Measurements from ENCODE around the gene DDX54. TPM values are rescaled to one million over a fixed set of nuclear protein-coding genes. Genes with fewer than 3 reads are reported as not detected.

The DDX54 gene
- total RNA-seq, 1 donor = 40.2 TPM

GRCh38 chr12:113167868-113168267 is 17.4 kb downstream of the DDX54 start:
- H3K9me3 ChIP-seq (ENCODE audit: low read depth, low read length) = no peaks in the 10 kb centered on the region
- H3K36me3 ChIP-seq (ENCODE audit: insufficient read depth, low read length) = peaks cover 64% of the 10 kb centered on the region
- H3K4me1 ChIP-seq (ENCODE audit: insufficient read depth, low read length) = no peaks in the 10 kb centered on the region
- H2AFZ ChIP-seq (ENCODE audit: low read length) = no peak overlapping the region
- H3K79me2 ChIP-seq (ENCODE audit: insufficient read depth, low read length) = no peaks in the 10 kb centered on the region
- H3K4me3 ChIP-seq (ENCODE audit: insufficient read depth, low read length) = no peak overlapping the region
- DNase-seq (ENCODE audit: insufficient read length, low spot score, missing footprints) = peak; percentile 60
- TF ChIP-seq, protein P1, sequence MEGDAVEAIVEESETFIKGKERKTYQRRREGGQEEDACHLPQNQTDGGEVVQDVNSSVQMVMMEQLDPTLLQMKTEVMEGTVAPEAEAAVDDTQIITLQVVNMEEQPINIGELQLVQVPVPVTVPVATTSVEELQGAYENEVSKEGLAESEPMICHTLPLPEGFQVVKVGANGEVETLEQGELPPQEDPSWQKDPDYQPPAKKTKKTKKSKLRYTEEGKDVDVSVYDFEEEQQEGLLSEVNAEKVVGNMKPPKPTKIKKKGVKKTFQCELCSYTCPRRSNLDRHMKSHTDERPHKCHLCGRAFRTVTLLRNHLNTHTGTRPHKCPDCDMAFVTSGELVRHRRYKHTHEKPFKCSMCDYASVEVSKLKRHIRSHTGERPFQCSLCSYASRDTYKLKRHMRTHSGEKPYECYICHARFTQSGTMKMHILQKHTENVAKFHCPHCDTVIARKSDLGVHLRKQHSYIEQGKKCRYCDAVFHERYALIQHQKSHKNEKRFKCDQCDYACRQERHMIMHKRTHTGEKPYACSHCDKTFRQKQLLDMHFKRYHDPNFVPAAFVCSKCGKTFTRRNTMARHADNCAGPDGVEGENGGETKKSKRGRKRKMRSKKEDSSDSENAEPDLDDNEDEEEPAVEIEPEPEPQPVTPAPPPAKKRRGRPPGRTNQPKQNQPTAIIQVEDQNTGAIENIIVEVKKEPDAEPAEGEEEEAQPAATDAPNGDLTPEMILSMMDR (IDR thresholded peaks at IDR 0.05; ENCODE audit: extremely low read depth, low read depth, low read length) = no peak
- H3K27me3 ChIP-seq (ENCODE audit: insufficient read depth, low read length) = no peaks in the 10 kb centered on the region
- H3K27ac ChIP-seq (ENCODE audit: low read depth, low read length) = no peak overlapping the region
- no peak overlapping the region for H3K4me2 ChIP-seq (ENCODE audit: insufficient read depth, low read length)
- H4K20me1 ChIP-seq (ENCODE audit: insufficient read depth, low read length) = peaks cover 6% of the 10 kb centered on the region

GRCh38 chr12:113165521-113166450 is 19.5 kb downstream of the DDX54 start:
- peaks cover 51% of the 10 kb centered on the region for H3K36me3 ChIP-seq (ENCODE audit: insufficient read depth, low read length)
- peaks cover 10% of the 10 kb centered on the region for H4K20me1 ChIP-seq (ENCODE audit: insufficient read depth, low read length)
- H3K27me3 ChIP-seq (ENCODE audit: insufficient read depth, low read length) = no peaks in the 10 kb centered on the region
- DNase-seq (ENCODE audit: insufficient read length, low spot score, missing footprints) = peak; percentile 62
- H3K4me1 ChIP-seq (ENCODE audit: insufficient read depth, low read length) = peaks cover 4% of the 10 kb centered on the region
- no peak overlapping the region for H3K4me2 ChIP-seq (ENCODE audit: insufficient read depth, low read length)
- H3K79me2 ChIP-seq (ENCODE audit: insufficient read depth, low read length) = no peaks in the 10 kb centered on the region
- H3K4me3 ChIP-seq (ENCODE audit: insufficient read depth, low read length) = no peak overlapping the region
- H3K9me3 ChIP-seq (ENCODE audit: low read depth, low read length) = no peaks in the 10 kb centered on the region
- TF ChIP-seq, protein P1 (IDR thresholded peaks at IDR 0.05; ENCODE audit: extremely low read depth, low read depth, low read length) = no peak
- H2AFZ ChIP-seq (ENCODE audit: low read length) = no peak overlapping the region
- no peak overlapping the region for H3K27ac ChIP-seq (ENCODE audit: low read depth, low read length)

GRCh38 chr12:113164014-113164413 is 21.3 kb downstream of the DDX54 start:
- Histone ChIP-seq H3K79me2 (ENCODE audit: insufficient read depth, low read length) (no peaks in the 10 kb centered on the region), H3K4me2 (ENCODE audit: insufficient read depth, low read length) (no peak overlapping the region), H3K27ac (ENCODE audit: low read depth, low read length) (no peak overlapping the region), H3K4me1 (ENCODE audit: insufficient read depth, low read length) (peaks cover 4% of the 10 kb centered on the region), H3K9me3 (ENCODE audit: low read depth, low read length) (no peaks in the 10 kb centered on the region), H4K20me1 (ENCODE audit: insufficient read depth, low read length) (peaks cover 13% of the 10 kb centered on the region), H3K4me3 (ENCODE audit: insufficient read depth, low read length) (no peak overlapping the region), H3K36me3 (ENCODE audit: insufficient read depth, low read length) (peaks cover 50% of the 10 kb centered on the region), H2AFZ (ENCODE audit: low read length) (no peak overlapping the region), H3K27me3 (ENCODE audit: insufficient read depth, low read length) (no peaks in the 10 kb centered on the region)
- TF ChIP-seq, protein P1 (IDR thresholded peaks at IDR 0.05; ENCODE audit: extremely low read depth, low read depth, low read length) = no peak
- peak; percentile 38 for DNase-seq (ENCODE audit: insufficient read length, low spot score, missing footprints)

GRCh38 chr12:113163030-113163360 is 22.3 kb downstream of the DDX54 start:
- H3K4me1 ChIP-seq (ENCODE audit: insufficient read depth, low read length) = peaks cover 4% of the 10 kb centered on the region
- DNase-seq (ENCODE audit: insufficient read length, low spot score, missing footprints) = peak; percentile 79
- no peak overlapping the region for H3K27ac ChIP-seq (ENCODE audit: low read depth, low read length)
- H3K4me3 ChIP-seq (ENCODE audit: insufficient read depth, low read length) = no peak overlapping the region
- H3K79me2 ChIP-seq (ENCODE audit: insufficient read depth, low read length) = no peaks in the 10 kb centered on the region
- no peak overlapping the region for H3K4me2 ChIP-seq (ENCODE audit: insufficient read depth, low read length)
- H3K36me3 ChIP-seq (ENCODE audit: insufficient read depth, low read length) = peaks cover 46% of the 10 kb centered on the region
- peaks cover 13% of the 10 kb centered on the region for H4K20me1 ChIP-seq (ENCODE audit: insufficient read depth, low read length)
- no peak overlapping the region for H2AFZ ChIP-seq (ENCODE audit: low read length)
- TF ChIP-seq, protein P1 (IDR thresholded peaks at IDR 0.05; ENCODE audit: extremely low read depth, low read depth, low read length) = no peak
- H3K9me3 ChIP-seq (ENCODE audit: low read depth, low read length) = no peaks in the 10 kb centered on the region
- H3K27me3 ChIP-seq (ENCODE audit: insufficient read depth, low read length) = no peaks in the 10 kb centered on the region

Measured in osteoblast (primary cell).